Esophagus (tissue), 2 donors: ENCODE measurements around the gene NUP133. TPM values are rescaled to one million over a fixed set of nuclear protein-coding genes. Genes with fewer than 3 reads are reported as not detected.
"Not testable (repeated sequence)": the region's sequence is repeated elsewhere in the genome, so short reads cannot be mapped to it uniquely, and the experiment has no call there.

Experiments
- H3K27ac ChIP-seq, 2 donors: one replicate each; pipeline ENCODE4 v1.5.1; 2013; ENCODE audit warnings: low read depth in 2 of 2, mild to moderate bottlenecking in 2 of 2, inconsistent platforms in 1 of 2, low read length in 1 of 2, moderate library complexity in 1 of 2
- H3K27me3 ChIP-seq, 2 donors: one replicate each; pipeline ENCODE4 v1.6.1; 2013; ENCODE audit warnings: low read length in 2 of 2, control low read depth in 1 of 2, mild to moderate bottlenecking in 1 of 2; ENCODE audit not compliant: insufficient read depth in 2 of 2, control insufficient read depth in 1 of 2
- H3K36me3 ChIP-seq, 2 donors: one replicate each; pipeline ENCODE4 v1.6.1; 2013; ENCODE audit warnings: low read length in 1 of 2; ENCODE audit not compliant: control insufficient read depth in 2 of 2, insufficient read depth in 2 of 2
- H3K4me1 ChIP-seq, 2 donors: one replicate each; pipeline ENCODE4 v1.6.1; 2013; ENCODE audit warnings: low read length in 1 of 2; ENCODE audit not compliant: control insufficient read depth in 2 of 2, insufficient read depth in 2 of 2
- H3K4me3 ChIP-seq, 2 donors: one replicate each; pipeline ENCODE4 v1.5.1; 2013; ENCODE audit warnings: low read length in 2 of 2, mild to moderate bottlenecking in 2 of 2, low read depth in 1 of 2, moderate library complexity in 1 of 2
- H3K9me3 ChIP-seq, 2 donors: one replicate each; pipeline ENCODE4 v1.6.1; 2013; ENCODE audit warnings: mild to moderate bottlenecking in 2 of 2, low read depth in 1 of 2, low read length in 1 of 2, moderate library complexity in 1 of 2; ENCODE audit not compliant: control insufficient read depth in 2 of 2, insufficient read depth in 1 of 2
- WGBS, 2 donors: extraction: QIAGEN DNeasy Blood & Tissue Kit; methylation state at CpG; one replicate each; pipeline ENCODE4 v1.1.7; 2013; 5-methylcytosine and 5-hydroxymethylcytosine counted together
- polyA plus RNA-seq, 2 donors: library from polyadenylated mRNA; stranded (reverse); fragments of 200-250 nt; gene quantifications; one replicate each; pipeline ENCODE4 v1.2.3, GENCODE V29; 2013
- donor health status: healthy with polysubstance abuse.
- donor health status: Bipolar disorder and iron deficiency.

NUP133 gene
- polyA plus RNA-seq, 2 donors, result 7.3 to 9.9 TPM

GRCh38 chr1:229432116-229432461, 76.1 kb downstream of the NUP133 start:
- peaks cover 14 to 19% of the 10 kb centered on the region in 2 donors for H3K4me1 ChIP-seq
- 6 to 8% methylated on average over 23 to 38 of the region's 38 CpGs for WGBS, 2 donors
- peak overlapping the region in 1 of 2 donors; percentile 16 for H3K4me3 ChIP-seq
- H3K27me3 ChIP-seq, result peaks cover 12 to 39% of the 10 kb centered on the region in 2 donors
- peaks cover 0 to 2% of the 10 kb centered on the region in 2 donors for H3K9me3 ChIP-seq
- H3K27ac ChIP-seq, result no peak overlapping the region
- no peaks in the 10 kb centered on the region for H3K36me3 ChIP-seq

- 7 to 9% methylated on average over 60 to 65 of the region's 65 CpGs for WGBS, 2 donors
- Histone ChIP-seq H3K27ac (no peak overlapping the region), H3K4me1 (peaks cover 14 to 19% of the 10 kb centered on the region in 2 donors), H3K36me3 (no peaks in the 10 kb centered on the region), H3K27me3 (peaks cover 12 to 39% of the 10 kb centered on the region in 2 donors), H3K9me3 (peaks cover 0 to 2% of the 10 kb centered on the region in 2 donors), H3K4me3 (peak overlapping the region in 1 of 2 donors; percentile 16)
Observed at GRCh38 chr1:229431284-229432115, 76.6 kb downstream of the NUP133 start.

GRCh38 chr1:229430761-229431283, 77.3 kb downstream of the NUP133 start:
- Histone ChIP-seq H3K9me3 (peaks cover 0 to 2% of the 10 kb centered on the region in 2 donors), H3K4me3 (no peak overlapping the region), H3K27ac (no peak overlapping the region), H3K27me3 (peaks cover 12 to 39% of the 10 kb centered on the region in 2 donors), H3K4me1 (peaks cover 14 to 19% of the 10 kb centered on the region in 2 donors), H3K36me3 (no peaks in the 10 kb centered on the region)
- WGBS, 2 donors, result 2 to 8% methylated on average over 16 of the region's 16 CpGs

- Histone ChIP-seq H3K36me3 (no peaks in the 10 kb centered on the region), H3K4me1 (peaks cover 13 to 19% of the 10 kb centered on the region in 2 donors), H3K9me3 (peaks cover 0 to 1% of the 10 kb centered on the region in 2 donors), H3K27ac (no peak overlapping the region), H3K4me3 (no peak overlapping the region), H3K27me3 (peaks cover 8 to 23% of the 10 kb centered on the region in 2 donors)
- WGBS, 2 donors, result 77 to 84% methylated on average over 3 of the region's 3 CpGs
Observed at GRCh38 chr1:229428256-229428655, 79.9 kb downstream of the NUP133 start.

GRCh38 chr1:229427572-229427971, 80.6 kb downstream of the NUP133 start:
- no peak overlapping the region for H3K4me3 ChIP-seq

GRCh38 chr1:229425564-229426159, 82.5 kb downstream of the NUP133 start:
- WGBS, 2 donors, result 73 to 82% methylated on average over 2 of the region's 2 CpGs
- peaks cover 0 to 4% of the 10 kb centered on the region in 2 donors for H3K27me3 ChIP-seq
- no peaks in the 10 kb centered on the region for H3K4me1 ChIP-seq
- no peak overlapping the region for H3K4me3 ChIP-seq
- H3K27ac ChIP-seq, result no peak overlapping the region
- no peaks in the 10 kb centered on the region for H3K36me3 ChIP-seq
- H3K9me3 ChIP-seq, result no peaks in the 10 kb centered on the region

More at GRCh38 chr1:229427572-229427971, 80.6 kb downstream of the NUP133 start:
- H3K4me1 ChIP-seq, result peaks cover 8 to 14% of the 10 kb centered on the region in 2 donors
- H3K27me3 ChIP-seq, result peaks cover 1 to 17% of the 10 kb centered on the region in 2 donors
- 88 to 92% methylated on average over 3 of the region's 3 CpGs for WGBS, 2 donors
- H3K9me3 ChIP-seq, result no peaks in the 10 kb centered on the region
- H3K27ac ChIP-seq, result no peak overlapping the region
- no peaks in the 10 kb centered on the region for H3K36me3 ChIP-seq

- Histone ChIP-seq H3K27ac (no peak overlapping the region), H3K9me3 (no peaks in the 10 kb centered on the region), H3K4me3 (no peak overlapping the region), H3K27me3 (no peaks in the 10 kb centered on the region), H3K36me3 (no peaks in the 10 kb centered on the region), H3K4me1 (no peaks in the 10 kb centered on the region)
- WGBS, 2 donors, result 55 to 59% methylated on average over 7 of the region's 7 CpGs
Observed at GRCh38 chr1:229420765-229421164, 87.4 kb downstream of the NUP133 start.

- 92 to 93% methylated on average over 11 of the region's 11 CpGs for WGBS, 2 donors
- Histone ChIP-seq H3K27me3 (no peaks in the 10 kb centered on the region), H3K4me1 (no peaks in the 10 kb centered on the region), H3K9me3 (no peaks in the 10 kb centered on the region), H3K4me3 (no peak overlapping the region), H3K27ac (no peak overlapping the region), H3K36me3 (no peaks in the 10 kb centered on the region)
Observed at GRCh38 chr1:229420224-229420623, 87.9 kb downstream of the NUP133 start.

- not testable (repeated sequence) for H3K4me1 ChIP-seq, H3K9me3 ChIP-seq, H3K27ac ChIP-seq, H3K4me3 ChIP-seq, H3K27me3 ChIP-seq, H3K36me3 ChIP-seq
- WGBS, 2 donors, result 69 to 76% methylated on average over 6 of the region's 6 CpGs
Observed at GRCh38 chr1:229418586-229418985, 89.6 kb downstream of the NUP133 start.
